Epidermal melanocyte (primary cell): ENCODE measurements around the gene APCDD1.

Source experiments
- DNase-seq: peaks from one replicate; pipeline ENCODE4 v3.0.0; 2011; ENCODE audit warnings: low spot score; ENCODE audit not compliant: insufficient read length

The APCDD1 gene

DNA sequence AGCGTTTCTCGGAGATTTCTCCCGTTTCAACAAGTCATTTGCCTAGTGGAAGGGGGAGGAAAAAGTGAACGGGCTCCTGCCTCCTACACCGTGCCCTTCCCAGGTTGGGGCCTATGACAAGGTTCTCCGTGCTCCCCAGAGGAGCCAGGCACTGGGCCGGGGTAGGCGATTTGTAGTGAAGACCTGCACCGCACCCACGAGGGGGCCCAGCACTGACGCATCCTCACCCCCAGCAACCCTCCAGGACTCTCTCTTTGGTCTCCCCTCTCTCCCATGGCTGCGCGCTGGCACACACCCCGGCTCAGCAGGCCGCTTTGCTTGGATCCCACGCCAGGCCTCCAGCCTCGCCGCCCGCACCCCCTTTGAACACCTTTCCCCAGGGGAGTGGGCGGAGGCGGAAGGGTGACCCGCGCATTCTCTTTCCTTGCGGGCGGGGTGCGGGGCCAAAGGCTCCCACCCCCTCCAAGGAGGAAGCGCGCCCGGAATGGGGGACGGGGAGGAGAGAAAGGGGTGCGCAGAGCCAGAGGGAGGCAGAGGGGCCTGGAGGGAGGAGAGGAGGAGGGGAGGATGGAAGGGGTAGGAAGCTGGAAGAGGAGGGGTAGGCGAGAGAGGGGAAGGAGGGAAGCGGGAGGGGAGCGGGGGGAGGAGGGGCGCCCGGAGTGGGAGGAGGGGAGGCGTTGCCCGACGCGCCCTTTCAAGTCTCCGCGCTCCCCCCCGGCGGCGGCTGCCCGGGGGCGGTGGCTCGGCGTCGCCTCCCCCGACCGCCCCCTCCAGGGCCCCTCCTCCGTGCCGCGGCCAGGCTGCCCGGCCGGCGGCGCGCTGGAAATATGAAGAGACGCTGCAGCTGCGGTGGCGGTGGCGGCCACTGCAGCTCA is at the start of gene APCDD1:
APCDD1 (plus strand) TSS at position 830 of the 875 bp plus-strand sequence. CDS start 347 bp downstream, outside the sequence.
- peak; percentile 62 for DNase-seq

DNA sequence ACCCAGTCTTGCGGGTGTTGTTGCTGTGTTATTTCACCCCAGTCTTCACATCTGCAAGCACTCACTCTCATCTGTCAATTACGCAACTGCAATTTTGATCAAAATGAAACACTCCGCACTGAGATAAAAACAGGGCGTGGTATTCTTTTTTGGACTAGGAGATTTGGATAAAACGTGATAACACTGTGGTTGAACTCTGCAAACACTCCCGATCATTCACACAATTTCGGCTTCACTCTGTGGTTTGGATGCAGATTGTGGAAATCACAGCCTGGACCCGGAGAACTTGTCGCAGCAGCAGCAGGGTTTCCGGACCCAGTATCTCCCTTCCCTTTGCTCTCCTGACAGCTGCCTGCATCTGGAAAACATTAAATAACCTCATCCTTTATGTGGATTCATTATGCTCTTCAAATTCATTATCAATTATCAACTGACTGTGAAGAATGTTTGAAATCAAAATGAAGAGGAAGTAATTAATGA is 49.4 kb upstream of the APCDD1 start:
- no peak for DNase-seq

DNA sequence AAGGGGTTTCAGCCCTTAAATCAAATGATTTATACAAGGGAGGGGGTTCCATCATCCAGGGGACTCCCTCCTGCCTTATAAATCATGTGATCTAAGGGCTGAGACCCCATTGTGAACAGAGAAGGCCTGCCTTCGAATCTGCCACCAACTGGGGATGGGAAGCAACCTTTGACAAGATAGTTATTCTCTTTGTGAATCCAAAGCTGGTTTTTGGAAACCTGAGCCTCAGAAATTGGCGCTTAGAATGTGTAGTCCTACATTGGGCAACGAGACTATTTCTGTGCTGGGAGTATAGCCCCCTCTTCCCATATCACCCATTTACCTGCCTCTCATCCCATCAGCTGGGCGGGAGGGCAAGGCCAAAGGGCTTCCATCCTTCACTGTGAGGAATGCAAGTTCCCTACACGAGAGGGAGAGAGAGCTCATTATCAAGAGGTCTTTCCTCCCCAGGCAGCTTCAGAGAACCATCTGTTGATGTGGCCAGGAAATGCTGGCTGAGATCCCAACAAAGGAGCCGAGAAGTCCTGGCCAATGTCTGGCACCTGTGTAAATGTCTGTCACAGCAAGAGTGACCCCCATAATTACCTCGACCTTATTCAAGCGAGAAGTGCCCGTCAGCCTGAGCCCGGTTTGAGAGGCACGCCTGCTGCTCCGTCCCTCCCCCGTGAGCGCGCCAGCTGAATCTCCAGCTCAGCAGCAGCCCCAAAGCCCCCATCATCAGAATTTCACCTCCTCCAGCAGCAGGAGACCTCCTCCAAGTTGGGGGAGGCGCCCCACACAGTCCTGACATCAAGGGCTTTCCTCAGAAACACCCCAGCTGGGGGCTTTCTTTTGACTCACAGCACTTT is 48.4 kb upstream of the APCDD1 start:
- no peak for DNase-seq

DNA sequence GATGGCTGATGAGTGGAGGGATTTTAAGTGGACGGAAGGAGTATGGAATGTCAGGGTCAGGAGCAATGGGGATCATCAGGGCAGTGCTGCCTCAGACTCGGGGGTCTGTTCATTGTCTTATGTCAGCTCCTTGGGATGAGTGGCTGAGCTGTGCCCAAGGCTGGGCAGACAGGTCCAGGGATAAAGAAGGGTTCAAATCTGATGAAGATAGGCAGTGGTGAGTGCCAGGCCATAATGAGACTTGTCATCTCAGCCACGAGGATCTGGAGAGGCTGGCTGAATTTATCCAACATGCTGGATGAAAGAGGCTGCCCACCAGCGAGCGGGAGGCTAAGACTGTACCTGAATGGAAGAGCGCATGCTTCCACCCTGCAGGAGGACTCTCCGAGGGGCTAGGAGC is 46.3 kb upstream of the APCDD1 start:
- DNase-seq: no peak

DNA sequence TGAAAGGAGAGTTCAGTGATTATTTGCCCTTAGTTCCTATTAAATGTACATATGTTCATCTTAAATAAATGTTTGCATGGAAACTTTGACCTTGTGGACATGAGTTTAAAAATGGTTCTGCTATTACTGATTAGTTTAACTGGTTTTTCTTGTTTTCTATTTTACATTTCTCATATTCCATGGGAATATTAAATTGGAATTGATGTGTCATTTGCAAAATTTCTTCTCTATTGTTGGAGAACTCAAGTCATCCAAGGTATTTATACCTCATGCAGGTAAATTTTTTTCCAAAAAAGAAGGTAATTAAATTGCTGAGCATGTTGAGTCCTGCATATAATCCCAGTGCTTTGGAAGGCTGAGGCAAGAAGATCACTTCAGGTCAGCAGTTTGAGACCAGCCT is 45.4 kb upstream of the APCDD1 start:
- DNase-seq: no peak

DNA sequence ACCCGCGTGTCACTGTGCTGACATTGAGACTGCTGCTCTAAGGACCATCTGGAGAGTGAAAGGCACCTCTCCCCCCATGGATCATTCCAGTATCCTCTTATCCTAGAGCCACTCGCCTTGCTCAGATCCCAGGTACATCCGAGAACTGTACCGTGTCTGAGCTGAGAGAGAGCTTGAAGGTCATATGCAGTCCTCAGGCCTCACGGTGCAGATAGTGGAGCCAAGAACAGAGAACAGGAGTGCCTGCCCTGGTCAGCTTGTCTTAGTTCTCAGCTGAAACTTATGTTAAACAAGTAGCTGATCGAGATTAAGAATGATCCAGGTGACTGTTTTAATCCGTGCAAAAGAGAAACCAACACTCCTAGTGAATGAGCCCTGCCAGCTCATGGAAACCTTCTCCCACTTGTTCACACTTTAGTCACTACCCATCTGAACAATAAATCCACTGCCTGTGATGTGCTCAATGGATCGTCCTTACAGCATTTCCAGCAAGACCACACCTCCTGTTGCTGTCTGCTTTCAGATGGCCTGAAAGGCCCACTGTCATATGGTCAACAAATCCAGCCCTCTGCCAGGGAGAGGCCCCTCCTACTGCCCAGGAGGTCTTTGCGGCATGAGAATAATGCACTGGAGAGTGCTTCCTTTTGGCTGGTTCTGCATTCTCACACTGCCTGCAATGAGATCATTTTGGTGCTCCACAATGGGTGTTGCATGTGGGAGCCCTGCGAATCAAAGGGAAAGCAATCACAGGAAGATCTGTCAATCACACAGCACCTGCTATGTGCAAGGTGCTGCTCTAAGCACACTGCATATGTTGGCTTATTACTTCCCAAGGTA is 43.7 kb upstream of the APCDD1 start:
- DNase-seq: peak; percentile 55

DNA sequence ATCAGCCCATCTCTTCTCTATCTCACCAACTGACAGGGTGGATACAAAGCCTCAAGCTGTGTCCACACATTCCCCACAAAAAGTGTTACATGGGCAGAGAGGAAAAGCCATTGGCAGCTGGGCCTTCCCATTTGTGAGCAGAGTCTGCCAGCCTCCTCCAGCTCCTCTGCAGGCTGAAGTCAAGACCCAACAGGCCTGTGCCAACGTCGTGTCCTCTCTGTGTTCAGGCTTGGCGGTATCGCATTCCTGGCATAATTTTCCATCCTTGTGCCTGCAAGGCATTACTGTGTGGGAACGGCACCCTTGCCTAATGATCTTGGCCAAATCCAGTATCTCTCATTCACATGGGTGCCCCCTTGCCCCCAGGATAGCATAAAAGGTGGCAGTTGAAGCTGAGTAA is 41.5 kb upstream of the APCDD1 start:
- DNase-seq: no peak

DNA sequence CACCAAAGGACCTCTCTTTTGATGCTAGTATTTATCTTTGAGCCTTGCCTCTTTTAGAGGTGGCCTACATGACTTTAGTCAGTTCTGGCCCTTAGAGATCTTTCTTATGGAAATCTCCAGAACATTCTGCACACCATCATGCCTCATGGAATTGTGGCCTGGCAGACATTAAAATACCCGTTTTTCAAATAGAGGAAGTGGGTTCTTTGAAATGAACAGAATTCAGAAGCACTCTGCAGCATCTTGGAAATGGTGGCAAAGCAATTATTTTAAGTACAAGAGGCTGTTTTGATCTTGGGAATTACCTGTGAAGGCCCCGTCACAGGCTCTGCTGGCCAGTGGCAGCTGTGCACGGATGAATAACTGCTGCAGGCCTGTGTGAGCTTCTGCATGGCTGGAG is 40.7 kb upstream of the APCDD1 start:
- DNase-seq: no peak

DNA sequence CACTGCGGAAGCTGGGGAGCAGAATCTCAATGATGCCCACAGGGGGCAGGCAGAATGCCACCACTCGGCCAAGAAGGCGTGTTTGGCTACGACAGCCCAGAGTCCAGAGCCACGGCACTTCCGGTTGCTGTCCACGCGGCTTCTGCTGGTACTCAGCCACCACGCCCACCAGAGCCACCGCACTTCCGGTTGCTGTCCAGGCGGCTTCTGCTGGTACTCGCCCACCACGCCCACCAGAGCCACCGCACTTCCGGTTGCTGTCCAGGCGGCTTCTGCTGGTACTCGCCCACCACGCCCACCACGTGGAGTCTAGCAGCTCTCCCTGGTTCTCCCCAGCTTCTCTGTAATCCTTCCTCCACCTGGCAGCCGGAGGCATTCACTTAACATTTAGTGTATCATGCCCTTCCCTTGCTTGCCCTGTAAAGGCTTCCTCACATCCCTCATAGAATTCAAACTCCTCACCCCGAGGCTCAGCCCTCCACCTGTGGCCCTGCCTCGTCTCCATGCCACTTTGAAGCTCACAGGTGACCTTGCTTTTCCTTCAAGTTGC is 40.1 kb upstream of the APCDD1 start:
- no peak for DNase-seq

DNA sequence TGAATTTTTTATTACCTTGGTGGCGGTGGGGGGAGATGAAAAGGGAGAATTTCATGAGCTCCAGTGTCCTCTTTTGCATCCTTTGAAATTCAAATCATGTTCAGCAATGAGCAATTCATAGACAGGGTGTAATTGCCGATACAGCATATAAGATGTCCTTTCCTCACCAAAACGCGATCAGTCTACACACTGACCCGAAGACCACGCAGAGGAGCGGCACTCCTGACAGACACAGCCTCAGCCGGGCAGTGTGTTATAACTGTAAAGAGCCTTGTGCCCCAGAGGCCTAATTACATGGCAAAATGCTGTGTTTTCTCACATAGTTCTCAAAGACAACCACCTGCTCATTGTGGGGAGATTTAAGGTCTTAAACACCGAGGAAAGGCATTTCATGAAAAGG is 38.4 kb upstream of the APCDD1 start:
- DNase-seq: no peak

DNA sequence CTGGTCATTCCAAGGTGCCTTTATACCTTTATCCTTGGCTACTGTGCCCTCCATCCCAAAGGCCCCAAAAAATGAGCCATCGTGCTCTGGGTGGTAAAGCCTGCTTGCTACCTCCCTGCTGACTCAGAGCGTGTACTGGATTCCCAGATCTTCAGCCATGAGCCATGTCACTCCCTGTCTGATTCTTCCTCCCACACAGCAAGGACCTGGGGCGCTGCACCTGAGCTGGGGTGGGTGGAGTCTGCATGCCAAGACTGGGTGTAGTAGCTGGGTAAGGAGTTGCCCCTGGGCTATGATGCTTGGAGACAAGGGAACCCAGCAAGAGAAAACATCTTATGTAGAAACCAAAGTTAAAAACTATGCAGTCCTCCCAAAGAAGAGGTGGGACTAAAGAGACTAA is 37.2 kb upstream of the APCDD1 start:
- no peak for DNase-seq

DNA sequence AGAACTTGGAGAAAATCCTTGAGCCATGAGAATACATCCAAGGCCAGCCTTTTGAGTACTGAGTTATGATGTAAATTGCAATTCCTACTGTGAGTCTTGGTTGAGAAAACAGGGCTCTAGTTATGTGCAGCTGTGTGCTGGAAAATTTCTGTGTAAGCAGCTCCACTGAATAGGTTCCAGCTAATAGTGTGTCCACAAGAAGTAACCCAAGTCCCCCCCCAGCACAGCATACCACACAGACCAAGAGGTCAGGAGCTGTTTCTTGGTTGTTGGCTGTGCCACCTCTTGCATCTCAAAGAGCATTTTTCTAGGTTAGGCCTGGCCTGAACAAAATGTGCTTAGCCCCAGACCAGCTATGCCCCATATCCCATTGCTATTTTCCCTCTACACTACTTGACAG is 36.8 kb upstream of the APCDD1 start:
- no peak for DNase-seq

DNA sequence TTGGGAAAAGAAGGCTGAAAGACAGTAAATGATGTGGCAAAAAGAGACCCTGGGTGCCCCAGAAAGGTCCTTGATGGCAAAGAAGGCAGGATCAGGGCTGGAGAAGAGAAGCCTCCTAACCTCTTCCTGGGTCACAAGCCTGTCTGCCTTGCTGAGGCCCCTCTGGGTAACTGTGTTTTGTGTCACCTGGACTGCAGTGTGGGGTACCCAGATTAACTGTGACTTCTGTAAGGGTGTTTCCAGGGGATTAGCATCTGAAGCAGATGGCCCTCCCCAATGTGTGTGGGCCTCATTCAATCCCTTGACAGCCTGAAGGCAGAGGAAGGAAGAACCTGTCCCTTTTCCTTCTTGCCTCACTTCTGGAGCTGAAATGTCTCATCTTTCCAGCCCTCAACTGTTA is 35.6 kb upstream of the APCDD1 start:
- no peak for DNase-seq

DNA sequence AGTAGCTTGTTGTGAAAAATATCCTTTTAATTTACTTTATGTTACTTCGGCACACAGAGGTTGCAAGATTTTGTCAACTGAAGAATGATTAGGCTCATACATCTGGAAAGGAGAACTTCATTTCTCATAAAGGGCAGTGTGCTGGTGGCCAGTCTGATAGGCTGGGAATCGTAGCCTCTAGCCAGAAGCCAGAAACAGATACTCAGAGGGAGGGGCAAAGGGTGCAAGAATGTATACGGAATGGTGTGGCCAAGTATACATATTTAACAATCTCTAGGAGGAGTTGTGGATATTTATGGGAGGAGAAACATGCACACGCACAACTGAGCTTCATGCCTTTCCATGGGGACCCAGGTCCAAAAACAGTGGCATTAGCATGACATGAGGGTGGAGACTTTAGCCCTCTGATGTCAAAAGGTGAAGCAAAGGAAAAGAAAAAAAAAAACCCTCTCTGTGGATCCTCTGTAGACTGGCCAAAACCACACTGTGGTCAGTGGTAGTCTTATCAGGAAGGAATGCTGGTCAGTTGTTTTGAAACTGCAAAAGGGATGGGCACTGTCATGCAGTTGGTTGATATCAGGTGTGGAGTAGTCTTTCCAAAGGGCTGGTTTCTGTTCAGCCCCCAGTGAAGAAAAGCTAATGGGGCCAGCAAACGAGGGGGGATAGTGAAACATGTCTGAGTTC is 34.9 kb upstream of the APCDD1 start:
- DNase-seq: no peak

DNA sequence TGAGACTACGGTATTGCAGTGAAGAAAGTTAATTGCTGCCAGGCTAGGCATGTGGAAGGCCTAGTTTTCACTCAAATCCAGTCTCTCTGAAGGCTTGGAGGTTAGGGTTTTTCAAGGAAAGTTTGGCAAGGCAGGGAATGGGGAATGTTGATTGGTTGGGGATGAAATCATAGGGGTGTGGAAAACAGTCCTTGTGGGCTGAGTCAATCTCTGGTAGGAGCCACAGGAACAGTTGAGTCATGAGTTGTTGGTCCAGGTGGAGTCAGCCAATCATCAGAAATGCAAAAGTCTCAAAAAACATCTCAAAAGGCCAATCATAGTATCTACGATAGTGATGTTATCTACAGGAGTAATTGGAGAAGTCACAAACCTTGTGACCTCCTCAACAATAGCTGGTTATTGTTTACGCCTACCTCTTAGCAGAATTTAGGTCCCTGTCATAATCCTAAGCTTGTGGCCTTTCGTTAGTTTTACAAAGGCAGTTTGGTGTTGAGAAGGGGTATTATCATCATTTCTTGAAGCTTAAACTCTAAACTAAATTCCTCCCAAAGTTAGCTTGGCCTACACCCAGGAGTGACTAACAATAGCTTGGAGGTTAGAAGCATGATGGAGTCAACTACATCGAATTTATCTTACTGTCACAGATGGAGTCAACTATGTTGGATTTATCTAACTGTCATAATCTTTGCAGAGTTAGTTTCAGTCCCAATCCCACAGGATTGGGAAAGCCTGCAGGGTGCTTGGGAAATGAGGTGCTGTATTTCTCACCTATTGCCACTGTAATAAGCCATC is 33.7 kb upstream of the APCDD1 start:
- no peak for DNase-seq

DNA sequence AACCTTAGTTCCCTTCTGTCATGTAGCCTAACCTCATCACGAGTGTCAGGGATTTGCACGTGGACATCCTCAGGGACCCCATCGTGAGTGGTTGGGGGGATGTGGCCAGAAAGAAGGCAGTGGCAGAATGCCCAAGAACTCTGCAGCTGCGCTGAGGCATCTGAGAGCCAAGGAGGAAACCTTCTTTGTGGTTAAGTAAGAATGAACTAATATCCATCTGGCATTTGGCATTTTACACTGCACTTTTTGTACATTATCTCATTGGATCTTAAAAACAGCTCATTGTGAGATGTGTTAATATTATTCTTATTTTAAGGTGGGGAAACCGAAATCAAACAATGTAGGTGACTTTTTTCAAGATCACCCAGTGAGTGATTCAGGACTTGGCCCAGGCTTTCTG is 32.6 kb upstream of the APCDD1 start:
- peak; percentile 50 for DNase-seq

DNA sequence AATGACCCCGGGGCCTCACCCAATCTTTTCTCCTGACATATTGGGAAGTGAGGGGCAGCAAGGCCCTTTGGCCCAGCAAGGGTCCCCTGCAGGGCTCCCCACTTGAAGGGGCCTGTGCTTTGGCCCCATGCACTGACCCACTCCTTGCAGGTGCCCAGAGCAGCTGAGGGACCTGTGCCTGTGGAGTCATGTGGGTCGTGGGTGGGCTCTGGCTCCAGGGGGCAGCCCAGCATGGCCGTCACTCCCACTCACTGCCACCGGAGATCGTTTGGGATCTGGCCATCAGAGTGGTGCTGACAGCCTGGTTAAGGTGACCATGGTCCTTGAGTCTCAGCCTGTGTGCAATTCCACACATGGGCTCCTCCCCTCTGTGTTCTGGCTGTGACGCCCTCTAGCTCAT is 31.7 kb upstream of the APCDD1 start:
- no peak for DNase-seq

DNA sequence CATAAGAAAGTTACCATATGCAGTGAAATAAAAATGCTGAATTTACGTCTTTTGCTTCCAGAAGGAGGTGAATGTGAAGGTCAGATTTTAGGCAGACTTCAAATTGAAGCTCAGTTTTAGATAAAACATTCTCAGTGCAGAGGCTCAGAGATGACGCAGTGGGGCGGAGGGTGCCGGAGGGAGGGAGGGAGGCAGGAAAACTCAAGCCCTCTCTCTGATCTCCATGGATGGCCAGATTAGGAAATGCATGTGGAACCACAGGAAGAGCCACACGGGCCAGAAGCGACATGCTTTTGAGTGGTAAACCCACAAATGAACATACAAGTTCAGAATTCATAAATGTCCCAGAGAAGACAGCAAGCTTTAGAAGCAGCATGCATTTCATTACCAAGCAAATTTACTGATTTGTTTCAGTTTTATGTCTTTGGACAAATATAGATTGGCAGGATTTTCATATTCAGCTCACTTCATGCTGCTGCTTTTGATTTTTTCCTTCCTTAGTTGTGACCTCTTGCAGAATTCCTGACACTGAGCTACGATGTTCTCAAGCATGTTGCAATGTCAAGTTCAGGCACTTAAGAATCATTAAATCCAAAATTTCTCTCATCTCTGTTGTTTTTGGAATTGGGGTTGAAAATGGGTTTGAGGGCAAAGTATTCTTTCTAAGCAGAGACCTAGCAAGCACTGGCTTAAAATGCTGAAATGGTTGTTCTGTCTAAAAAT is 29.7 kb upstream of the APCDD1 start:
- DNase-seq: no peak

DNA sequence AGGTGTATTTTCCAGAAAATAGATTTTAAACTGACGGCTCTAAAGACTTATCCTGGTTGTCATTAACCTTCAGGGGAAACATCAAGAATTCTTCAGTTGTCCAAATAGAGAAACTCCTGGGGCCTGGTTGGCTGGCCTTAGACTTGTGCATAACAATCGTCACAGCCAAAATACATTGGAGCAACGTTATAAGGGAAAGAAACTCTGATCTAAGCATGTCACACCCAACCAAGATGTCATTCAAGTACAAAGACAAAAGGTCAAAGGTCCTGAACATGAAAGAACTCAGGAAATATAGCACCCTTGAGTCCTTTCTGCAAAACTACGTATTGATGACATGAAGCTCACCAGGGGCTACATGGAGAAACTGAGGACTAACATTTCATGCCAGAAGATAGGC is 23.8 kb upstream of the APCDD1 start:
- no peak for DNase-seq
